IgD-negative memory B cell (primary cell): ENCODE data around the gene HNRNPR. TPM values are rescaled to one million over a fixed set of nuclear protein-coding genes. Genes with fewer than 3 reads are reported as not detected.
"Not testable (repeated sequence)": the region's sequence is repeated elsewhere in the genome, so short reads cannot be mapped to it uniquely, and the experiment has no call there.

Experiments used
- H3K27ac Mint-ChIP-seq, 3 donors: one replicate each; pipeline ENCODE4 v1.8.0; 2020 to 2022; ENCODE audit warnings: mild to moderate bottlenecking in 3 of 3, mixed read lengths in 3 of 3, moderate library complexity in 1 of 3
- H3K27me3 Mint-ChIP-seq: one replicate; pipeline ENCODE4 v1.8.0; 2021; ENCODE audit warnings: mixed read lengths
- H3K36me3 Mint-ChIP-seq: one replicate; pipeline ENCODE4 v1.8.0; 2020; ENCODE audit warnings: mild to moderate bottlenecking, mixed read lengths
- H3K4me1 Mint-ChIP-seq, 3 donors: one replicate each; pipeline ENCODE4 v1.8.0; 2020 to 2022; ENCODE audit warnings: mixed read lengths in 3 of 3, mild to moderate bottlenecking in 1 of 3
- H3K4me3 Mint-ChIP-seq, 4 donors: one replicate each; pipeline ENCODE4 v1.8.0; 2020 to 2022; ENCODE audit warnings: mild to moderate bottlenecking in 4 of 4, mixed read lengths in 4 of 4, moderate library complexity in 3 of 4
- H3K9me3 Mint-ChIP-seq, 3 donors: one replicate each; pipeline ENCODE4 v1.8.0; 2020 to 2021; ENCODE audit warnings: mixed read lengths in 3 of 3, mild to moderate bottlenecking in 1 of 3
- polyA plus RNA-seq: library from polyadenylated mRNA; unstranded; fragments of 300-500 nt; fragmentation: Illumina TruSeq; gene quantifications from one replicate; pipeline ENCODE4 v1.2.3, GENCODE V29; 2021

Gene HNRNPR
- polyA plus RNA-seq, 1 donor from 2014 or later, result 164 TPM

DNA sequence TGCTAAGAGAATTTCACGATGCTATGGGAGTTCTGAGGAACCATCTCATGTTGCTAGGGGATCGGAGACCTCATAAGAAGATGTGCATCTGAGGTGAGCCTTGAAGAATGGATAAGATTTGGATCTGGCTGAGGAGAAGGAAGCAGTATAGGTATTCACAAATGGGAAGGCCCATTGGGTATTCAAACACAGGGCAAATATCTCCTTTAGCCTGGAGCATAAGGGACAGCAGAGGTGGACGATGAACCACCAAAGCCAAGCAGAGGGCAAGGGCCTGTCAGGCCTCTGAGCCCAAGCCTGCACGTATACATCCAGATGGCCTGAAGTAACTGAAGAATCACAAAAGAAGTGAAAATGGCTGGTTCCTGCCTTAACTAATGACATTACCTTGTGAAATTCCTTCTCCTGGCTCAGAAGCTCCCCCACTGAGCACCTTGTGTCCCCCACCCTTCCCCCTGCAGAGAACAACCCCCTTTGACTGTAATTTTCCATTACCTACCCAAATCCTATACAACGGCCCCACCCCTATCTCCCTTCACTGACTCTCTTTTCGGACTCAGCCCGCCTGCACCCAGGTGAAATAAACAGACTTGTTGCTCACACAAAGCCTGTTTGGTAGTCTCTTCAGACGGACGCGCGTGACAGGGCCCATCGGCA, 30.1 kb upstream of the HNRNPR start:
- H3K9me3 Mint-ChIP-seq, H3K36me3 Mint-ChIP-seq, H3K27ac Mint-ChIP-seq, H3K27me3 Mint-ChIP-seq, H3K4me3 Mint-ChIP-seq: not testable (repeated sequence)
- peaks cover 3 to 16% (median 6%) of the 10 kb centered on the region in 3 donors for H3K4me1 Mint-ChIP-seq

GRCh38 chr1:23371987-23372880, 28.1 kb upstream of the HNRNPR start:
- H3K36me3 Mint-ChIP-seq, result no peaks in the 10 kb centered on the region
- H3K27me3 Mint-ChIP-seq, result peaks cover 4% of the 10 kb centered on the region
- peak overlapping the region in 1 of 4 donors; percentile 21 for H3K4me3 Mint-ChIP-seq
- no peak overlapping the region for H3K27ac Mint-ChIP-seq
- H3K4me1 Mint-ChIP-seq, result peaks cover 6 to 16% (median 10%) of the 10 kb centered on the region in 3 donors
- H3K9me3 Mint-ChIP-seq, result no peaks in the 10 kb centered on the region

DNA sequence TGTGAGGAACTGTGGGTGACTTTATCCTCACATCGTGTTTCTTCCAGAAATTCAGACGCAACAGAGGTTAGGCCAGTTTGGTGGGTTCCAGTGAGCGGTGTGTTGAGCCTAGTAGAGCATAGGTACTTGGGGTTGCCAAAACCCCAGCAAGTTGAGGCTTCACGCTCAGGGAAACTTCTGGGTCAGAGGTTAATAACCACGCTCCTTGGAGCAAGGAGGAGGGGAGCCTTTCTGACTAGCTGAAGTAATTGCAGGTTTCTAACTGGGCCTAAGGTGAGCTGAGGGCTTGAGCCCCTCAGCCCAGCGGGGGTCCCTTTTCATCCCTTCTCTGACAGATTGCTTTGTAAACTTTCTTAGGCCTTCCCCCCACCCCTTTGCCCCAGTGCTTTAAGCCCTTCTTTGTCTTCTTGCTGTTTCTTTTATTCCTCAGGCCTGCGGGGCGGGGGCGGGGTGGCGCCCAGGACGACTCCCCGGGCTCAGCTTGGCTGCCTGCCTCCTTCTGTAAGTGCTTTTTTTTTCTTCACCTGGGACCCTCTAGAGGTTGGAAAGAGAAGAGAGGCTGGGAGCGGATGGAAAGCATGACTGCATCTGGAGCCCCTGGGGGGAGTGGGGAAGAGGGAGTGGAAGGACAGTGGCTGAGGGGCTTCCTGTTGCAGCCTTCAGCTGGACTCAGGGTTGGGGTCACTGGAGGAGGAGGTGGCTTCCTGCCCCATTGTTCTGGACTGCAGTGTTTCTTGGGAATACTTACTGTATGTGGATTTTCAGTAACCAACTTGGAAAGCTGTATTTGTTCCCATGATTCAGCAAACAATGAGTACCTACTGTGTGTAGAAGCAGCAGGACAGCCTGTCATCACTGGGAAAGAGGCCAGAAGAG, 26.9 kb upstream of the HNRNPR start:
- H3K27ac Mint-ChIP-seq, result no peak overlapping the region
- H3K36me3 Mint-ChIP-seq, result peaks cover under 1% of the 10 kb centered on the region
- H3K9me3 Mint-ChIP-seq, result no peaks in the 10 kb centered on the region
- H3K4me3 Mint-ChIP-seq, result peak overlapping the region in 2 of 4 donors; percentile 39 to 94
- H3K27me3 Mint-ChIP-seq, result peaks cover 2% of the 10 kb centered on the region
- H3K4me1 Mint-ChIP-seq, result peaks cover 8 to 24% (median 19%) of the 10 kb centered on the region in 3 donors

DNA sequence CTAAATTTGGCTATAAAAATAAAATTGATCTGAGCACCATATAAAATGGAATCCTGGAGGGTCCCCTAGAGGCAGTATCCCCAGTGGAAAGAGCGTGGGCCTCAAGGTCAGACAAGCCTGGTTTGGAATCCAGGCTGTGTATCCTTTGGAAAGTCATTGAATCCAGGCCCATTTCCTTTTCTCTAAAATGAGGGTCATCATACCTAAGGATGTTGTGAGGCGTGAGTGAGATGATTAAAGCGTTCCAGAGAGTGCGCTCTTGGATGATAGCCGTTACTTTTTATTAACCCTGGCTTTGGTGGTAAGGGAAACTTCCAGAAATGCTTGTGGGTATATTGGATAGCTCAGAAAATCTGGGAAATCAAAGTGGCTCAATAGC, 26.2 kb upstream of the HNRNPR start:
- Mint-ChIP-seq H3K4me3 (peak overlapping the region; percentile 39 to 98 (median 96)), H3K9me3 (no peaks in the 10 kb centered on the region), H3K27me3 (peaks cover 2% of the 10 kb centered on the region), H3K27ac (peak overlapping the region in 1 of 3 donors; percentile 65), H3K4me1 (peaks cover 8 to 24% (median 19%) of the 10 kb centered on the region in 3 donors), H3K36me3 (peaks cover 2% of the 10 kb centered on the region)

GRCh38 chr1:23369335-23370013, 25.4 kb upstream of the HNRNPR start, which contains the start of gene ZNF436:
Gene ZNF436 (minus strand): TSS chr1:23369836. CDS start chr1:23368005, 1,831 bp downstream.
- Mint-ChIP-seq H3K4me1 (peaks cover 8 to 24% (median 19%) of the 10 kb centered on the region in 3 donors), H3K4me3 (peak within 1 kb of the TSS; percentile 94 to 100 (median 98)), H3K36me3 (peaks cover 3% of the 10 kb centered on the region), H3K27me3 (no peaks in the 10 kb centered on the region), H3K9me3 (no peaks in the 10 kb centered on the region), H3K27ac (peak within 1 kb of the TSS; percentile 86 to 98 (median 92))

- H3K4me3 Mint-ChIP-seq, result peak overlapping the region; percentile 94 to 100 (median 98)
Observed at GRCh38 chr1:23368562-23369334, 24.7 kb upstream of the HNRNPR start.

DNA sequence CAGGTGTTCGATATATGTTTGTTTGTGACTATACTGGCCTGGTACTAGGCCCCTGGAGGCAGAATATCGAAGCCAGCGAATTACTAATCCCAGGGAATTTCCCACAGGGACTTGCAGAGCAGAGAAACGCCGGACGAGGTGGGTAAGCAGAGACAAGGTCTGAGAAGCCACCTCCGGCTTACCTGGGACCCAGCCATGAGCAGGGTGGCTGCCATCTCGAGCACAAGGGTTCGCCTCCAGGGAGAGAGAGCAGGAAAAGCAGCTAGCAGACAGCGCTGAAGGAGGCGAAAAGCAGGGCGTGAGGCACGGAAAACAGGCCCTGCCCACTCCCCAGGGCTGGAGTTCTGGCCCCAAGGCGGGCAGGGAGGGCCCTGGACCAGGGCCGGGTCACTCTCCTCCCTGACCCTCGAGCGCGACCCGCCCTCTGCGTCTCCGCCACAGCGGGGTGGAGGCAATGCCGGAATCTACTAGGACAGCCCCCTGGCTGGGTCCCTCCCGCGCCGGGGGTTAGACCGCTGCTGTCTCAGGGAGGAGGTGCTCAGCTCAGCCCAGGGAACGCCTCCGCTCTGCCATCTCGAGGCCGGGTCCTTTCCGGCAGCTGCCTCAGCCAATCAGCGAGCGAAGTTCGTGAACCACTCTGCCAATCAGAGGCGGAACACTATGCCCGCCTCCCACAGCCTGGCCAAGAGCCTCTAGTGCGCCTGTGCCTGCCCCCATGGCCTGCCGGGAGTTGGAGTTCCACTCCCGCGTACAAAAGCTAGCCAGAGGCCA, 23.9 kb upstream of the HNRNPR start:
- H3K36me3 Mint-ChIP-seq, result peaks cover 10% of the 10 kb centered on the region
- peaks cover 8 to 24% (median 19%) of the 10 kb centered on the region in 3 donors for H3K4me1 Mint-ChIP-seq
- peak overlapping the region; percentile 94 to 100 (median 98) for H3K4me3 Mint-ChIP-seq
- peak overlapping the region; percentile 86 to 98 (median 92) for H3K27ac Mint-ChIP-seq
- peaks cover 0 to 7% (median 0%) of the 10 kb centered on the region in 3 donors for H3K9me3 Mint-ChIP-seq
- H3K27me3 Mint-ChIP-seq, result no peaks in the 10 kb centered on the region

More at GRCh38 chr1:23368562-23369334, 24.7 kb upstream of the HNRNPR start:
- H3K27ac Mint-ChIP-seq, result peak overlapping the region; percentile 86 to 98 (median 92)
- H3K36me3 Mint-ChIP-seq, result peaks cover 6% of the 10 kb centered on the region
- H3K4me1 Mint-ChIP-seq, result peaks cover 8 to 24% (median 19%) of the 10 kb centered on the region in 3 donors
- no peaks in the 10 kb centered on the region for H3K9me3 Mint-ChIP-seq
- H3K27me3 Mint-ChIP-seq, result no peaks in the 10 kb centered on the region

GRCh38 chr1:23367451-23367790, 23.3 kb upstream of the HNRNPR start:
- peaks cover under 1 to 10% (median 4%) of the 10 kb centered on the region in 3 donors for H3K9me3 Mint-ChIP-seq
- peaks cover 8 to 24% (median 19%) of the 10 kb centered on the region in 3 donors for H3K4me1 Mint-ChIP-seq
- no peaks in the 10 kb centered on the region for H3K27me3 Mint-ChIP-seq
- peaks cover 13% of the 10 kb centered on the region for H3K36me3 Mint-ChIP-seq
- H3K4me3 Mint-ChIP-seq, result peak overlapping the region; percentile 94 to 100 (median 98)
- H3K27ac Mint-ChIP-seq, result peak overlapping the region in 1 of 3 donors; percentile 86

DNA sequence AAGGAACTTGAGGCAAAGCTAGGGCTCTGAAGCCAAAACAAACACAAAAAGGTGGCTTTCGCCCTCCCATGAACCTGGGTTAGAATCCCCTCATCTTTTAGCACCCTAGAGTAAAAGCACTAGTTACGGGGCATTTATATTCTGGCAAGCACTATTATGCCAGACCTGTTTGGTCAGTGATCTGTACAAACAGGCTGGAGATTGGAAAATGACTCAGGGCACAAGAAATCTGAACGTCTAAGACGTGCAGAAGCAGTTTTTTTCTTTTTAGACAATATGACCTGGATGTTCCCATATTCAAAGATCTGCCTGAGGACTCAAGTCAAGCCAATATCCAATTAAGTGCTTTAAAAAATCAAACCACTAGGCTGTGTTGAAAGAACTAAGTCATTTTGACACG, 22.5 kb upstream of the HNRNPR start:
- H3K9me3 Mint-ChIP-seq, result peaks cover 5 to 12% (median 10%) of the 10 kb centered on the region in 3 donors
- peak overlapping the region; percentile 18 to 100 (median 60) for H3K4me3 Mint-ChIP-seq
- H3K36me3 Mint-ChIP-seq, result peaks cover 19% of the 10 kb centered on the region
- no peaks in the 10 kb centered on the region for H3K27me3 Mint-ChIP-seq
- peak overlapping the region in 1 of 3 donors; percentile 86 for H3K27ac Mint-ChIP-seq
- peaks cover 8 to 24% (median 19%) of the 10 kb centered on the region in 3 donors for H3K4me1 Mint-ChIP-seq

- peaks cover 7 to 15% (median 14%) of the 10 kb centered on the region in 3 donors for H3K9me3 Mint-ChIP-seq
- no peaks in the 10 kb centered on the region for H3K27me3 Mint-ChIP-seq
- H3K27ac Mint-ChIP-seq, result peak overlapping the region in 1 of 3 donors; percentile 86
- peaks cover 8 to 24% (median 19%) of the 10 kb centered on the region in 3 donors for H3K4me1 Mint-ChIP-seq
- peak overlapping the region in 2 of 4 donors; percentile 23 to 94 for H3K4me3 Mint-ChIP-seq
- peaks cover 24% of the 10 kb centered on the region for H3K36me3 Mint-ChIP-seq
Observed at GRCh38 chr1:23366146-23366545, 22.1 kb upstream of the HNRNPR start.

- peaks cover 33% of the 10 kb centered on the region for H3K36me3 Mint-ChIP-seq
- H3K27me3 Mint-ChIP-seq, result no peaks in the 10 kb centered on the region
- H3K9me3 Mint-ChIP-seq, result peaks cover 15 to 33% (median 29%) of the 10 kb centered on the region in 3 donors
- peaks cover 3 to 9% (median 9%) of the 10 kb centered on the region in 3 donors for H3K4me1 Mint-ChIP-seq
- H3K4me3 Mint-ChIP-seq, result no peak overlapping the region
- peak overlapping the region in 1 of 3 donors; percentile 35 for H3K27ac Mint-ChIP-seq
Observed at GRCh38 chr1:23362218-23362713, 18.2 kb upstream of the HNRNPR start.

- Mint-ChIP-seq H3K36me3 (peaks cover 24% of the 10 kb centered on the region), H3K27me3 (no peaks in the 10 kb centered on the region), H3K4me1 (no peaks in the 10 kb centered on the region), H3K4me3 (no peak overlapping the region), H3K27ac (no peak overlapping the region), H3K9me3 (peaks cover 15 to 33% (median 26%) of the 10 kb centered on the region in 3 donors)
Observed at GRCh38 chr1:23358310-23358875, 14.3 kb upstream of the HNRNPR start.
